HG03575 (cell line): ENCODE data around the gene TASOR2.

Source experiments
- ATAC-seq: cut with Tn5 transposase; IDR thresholded peaks from one replicate; pipeline ENCODE4 v1.9.1; 2021; ENCODE audit not compliant: unreplicated experiment, insufficient number of reproducible peaks, low FRiP score; ENCODE audit errors: extremely low read depth

The TASOR2 gene

DNA sequence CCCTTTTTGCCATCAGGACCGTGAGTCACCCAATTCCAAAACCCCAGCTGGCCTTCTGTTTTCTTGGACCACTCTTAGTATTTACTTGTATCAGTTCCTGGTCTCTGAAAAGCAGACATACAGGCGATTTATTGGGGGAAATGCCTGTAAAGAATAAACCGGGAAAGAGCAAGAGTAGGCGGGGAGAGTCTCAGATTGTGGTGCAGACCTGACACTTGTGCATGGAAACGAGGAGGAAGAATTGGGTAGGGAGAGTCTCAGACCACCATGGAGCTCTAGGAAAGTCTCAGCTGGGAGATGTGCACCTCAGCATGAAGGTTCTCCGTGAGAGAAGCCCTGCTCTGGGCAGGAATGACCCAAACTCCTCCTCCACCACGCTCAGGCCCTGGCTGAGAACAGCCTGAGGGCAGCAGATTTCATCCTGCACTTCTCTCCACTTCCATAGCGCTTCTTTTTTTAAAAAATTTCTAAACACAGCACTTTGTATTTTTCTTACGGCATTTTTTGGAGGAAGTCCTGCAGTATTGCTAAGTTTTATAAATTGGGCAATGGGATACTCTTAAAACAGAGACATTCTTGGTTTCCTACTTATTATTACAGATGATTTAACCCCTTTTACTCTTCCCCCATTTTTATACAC, 6.1 kb upstream of the TASOR2 start:
- ATAC-seq: no peak

GRCh38 chr10:5679037-5679435, 5.6 kb upstream of the TASOR2 start:
- ATAC-seq: no peak

DNA sequence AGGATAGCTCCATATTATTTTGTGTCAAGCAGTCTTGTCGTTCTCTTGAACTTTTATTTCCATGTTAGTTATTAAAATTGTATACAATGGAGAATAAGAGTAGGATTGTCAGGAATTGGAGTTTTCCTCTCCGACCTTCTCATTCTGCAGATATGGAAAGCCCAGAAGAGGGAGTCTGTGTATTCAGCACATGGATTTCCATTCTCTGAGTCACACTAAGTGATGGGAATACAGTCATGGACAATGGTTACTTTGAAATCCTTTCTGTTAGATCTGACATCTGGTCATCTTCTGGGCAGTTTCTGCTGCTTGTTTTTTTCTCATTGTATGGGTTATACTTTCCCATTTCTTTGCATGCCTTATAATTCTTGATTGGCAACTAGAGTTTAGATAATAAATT, 5.0 kb upstream of the TASOR2 start:
- ATAC-seq: no peak

DNA sequence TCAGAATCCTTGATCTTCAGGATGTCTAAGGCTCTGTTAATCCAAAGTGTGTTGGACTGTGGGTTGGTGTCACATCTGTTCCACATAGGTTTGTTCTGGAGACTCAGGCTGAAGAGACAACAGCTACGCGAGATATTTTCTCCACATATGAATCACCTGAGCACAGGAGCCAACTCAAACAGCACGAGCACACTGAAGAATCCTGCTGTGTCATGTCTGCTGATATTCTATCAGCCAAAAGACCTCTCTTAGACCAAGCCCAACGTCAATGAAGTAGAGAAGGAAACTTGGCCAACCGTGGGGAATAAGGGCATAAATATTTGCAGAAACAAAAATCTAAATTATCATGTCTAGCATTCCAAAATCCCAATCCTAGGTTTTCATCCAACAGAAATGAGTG, 2.7 kb upstream of the TASOR2 start:
- ATAC-seq: no peak

GRCh38 chr10:5683065-5683464, 1.6 kb upstream of the TASOR2 start:
- no peak for ATAC-seq

DNA sequence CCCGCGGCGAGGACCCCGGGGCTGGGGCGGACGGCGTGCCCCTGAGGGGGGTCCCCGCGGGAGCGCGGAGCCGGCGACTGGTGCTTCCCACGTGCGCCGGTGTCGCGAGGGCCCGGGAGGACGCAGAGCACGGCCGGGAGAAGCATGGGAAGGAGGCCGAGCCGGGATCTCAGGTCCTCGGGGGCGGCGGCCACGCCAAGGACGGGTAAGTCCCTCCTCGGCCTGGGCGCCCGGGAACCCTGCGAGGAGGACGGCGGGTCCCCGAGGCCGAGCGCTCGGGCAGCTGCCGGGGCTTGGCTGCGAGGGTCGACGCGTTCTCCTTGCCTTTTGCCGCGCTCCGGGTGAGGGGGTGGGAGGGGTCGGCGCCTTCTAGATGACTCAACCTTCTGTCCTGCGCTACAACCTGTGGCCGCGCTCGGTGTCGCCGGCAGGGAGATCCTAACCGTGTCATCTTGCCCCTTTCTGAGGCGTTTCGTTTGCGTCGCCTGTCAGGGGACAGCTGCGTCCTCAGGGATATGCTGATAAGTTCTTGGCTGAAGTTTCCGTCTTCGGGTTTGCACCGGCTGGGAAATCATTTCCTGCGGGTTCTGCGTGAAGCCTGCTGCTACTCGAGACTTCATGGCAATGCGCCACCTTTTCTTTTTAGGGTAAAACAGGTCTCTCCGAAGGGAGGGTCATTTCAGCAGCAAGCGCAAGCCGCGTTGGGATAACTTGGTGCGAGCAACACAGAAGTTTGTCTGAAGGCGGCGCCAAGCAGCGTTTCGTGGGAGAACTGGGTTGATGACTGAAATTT, 529 bp downstream of the TASOR2 start:
- no peak for ATAC-seq

DNA sequence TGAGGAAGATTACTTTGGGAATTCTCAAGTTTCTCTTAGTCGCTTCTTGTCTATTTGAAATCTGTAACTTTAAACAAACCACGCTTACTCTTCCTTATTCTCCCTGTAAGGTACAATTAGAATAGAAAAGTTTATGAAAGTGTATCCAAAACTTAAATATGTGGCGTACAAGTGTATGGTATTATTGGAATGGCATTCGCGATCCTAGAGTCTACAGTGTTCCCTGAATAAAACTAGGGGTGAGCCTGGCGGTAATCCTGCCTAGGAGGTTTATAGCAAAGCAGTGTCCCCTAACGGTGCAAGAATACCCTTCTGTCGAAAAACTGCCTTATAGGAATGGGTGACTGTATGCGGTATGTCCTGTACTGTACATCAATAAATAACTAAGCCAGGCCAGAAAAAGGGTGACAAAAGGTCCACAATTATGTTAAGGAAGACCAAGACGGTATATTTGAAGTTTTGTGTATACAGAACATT, 1.2 kb downstream of the TASOR2 start:
- no peak for ATAC-seq

DNA sequence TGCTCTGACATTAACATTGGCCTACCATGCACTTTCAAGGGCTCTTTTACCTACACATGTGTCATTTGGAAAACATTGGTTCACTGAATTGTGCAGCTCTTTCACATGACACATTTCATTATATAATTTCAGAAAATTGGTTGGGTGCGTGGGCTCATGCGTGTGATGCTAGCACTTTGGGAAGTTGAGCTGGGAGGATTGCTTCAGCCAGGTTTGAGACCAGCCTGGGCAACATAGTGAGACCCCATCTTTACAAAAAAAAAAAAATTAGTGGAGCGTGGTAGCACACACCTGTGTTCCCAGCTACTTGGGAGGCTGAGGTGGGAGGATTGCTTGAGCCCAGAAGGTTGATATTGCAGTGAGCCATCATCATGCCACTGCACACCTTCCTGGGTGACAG, 3.9 kb downstream of the TASOR2 start:
- no peak for ATAC-seq

DNA sequence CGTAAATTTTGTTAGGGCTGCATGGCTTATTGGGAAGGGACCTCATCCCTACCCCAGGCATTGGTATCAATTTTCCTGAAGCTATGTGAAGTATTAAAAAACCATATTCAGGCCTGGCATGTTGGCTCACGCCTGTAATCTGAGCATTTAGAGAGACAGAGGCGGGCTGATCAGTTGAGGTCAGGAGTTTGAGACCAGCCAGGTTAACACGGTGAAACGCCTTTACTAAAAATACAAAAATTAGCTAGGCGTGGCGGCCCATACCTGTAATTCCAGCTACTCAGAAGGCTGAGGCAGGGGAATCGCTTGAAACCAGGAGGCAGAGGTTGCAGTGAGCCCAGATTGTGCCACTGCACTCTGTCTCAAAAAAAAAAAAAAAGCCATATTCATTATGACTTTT, 7.1 kb downstream of the TASOR2 start:
- ATAC-seq: no peak

- ATAC-seq: no peak
Measured at GRCh38 chr10:5692461-5693358, 8.1 kb downstream of the TASOR2 start.

GRCh38 chr10:5694573-5694972, 9.9 kb downstream of the TASOR2 start:
- ATAC-seq: no peak

DNA sequence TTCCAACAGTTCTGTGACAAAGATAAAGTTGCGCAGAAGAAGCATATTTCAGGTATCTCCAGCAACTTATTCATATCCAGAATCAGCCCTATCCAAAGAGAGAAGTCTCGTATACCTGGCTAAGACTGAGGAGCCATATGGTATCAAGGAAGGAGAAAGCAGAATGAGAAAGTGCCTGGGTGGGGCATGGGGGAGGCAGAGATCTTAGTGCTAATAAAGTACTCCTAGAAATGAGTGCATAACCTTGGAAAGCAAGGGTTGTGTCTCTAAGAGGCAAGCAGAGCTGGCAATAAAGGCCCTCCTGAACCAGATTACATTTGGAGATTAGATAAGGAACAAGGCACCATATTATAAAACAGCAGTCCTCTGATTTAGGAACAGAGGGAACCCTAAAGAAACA, 12.7 kb downstream of the TASOR2 start:
- ATAC-seq: no peak

GRCh38 chr10:5698062-5698461, 13.4 kb downstream of the TASOR2 start:
- no peak for ATAC-seq

DNA sequence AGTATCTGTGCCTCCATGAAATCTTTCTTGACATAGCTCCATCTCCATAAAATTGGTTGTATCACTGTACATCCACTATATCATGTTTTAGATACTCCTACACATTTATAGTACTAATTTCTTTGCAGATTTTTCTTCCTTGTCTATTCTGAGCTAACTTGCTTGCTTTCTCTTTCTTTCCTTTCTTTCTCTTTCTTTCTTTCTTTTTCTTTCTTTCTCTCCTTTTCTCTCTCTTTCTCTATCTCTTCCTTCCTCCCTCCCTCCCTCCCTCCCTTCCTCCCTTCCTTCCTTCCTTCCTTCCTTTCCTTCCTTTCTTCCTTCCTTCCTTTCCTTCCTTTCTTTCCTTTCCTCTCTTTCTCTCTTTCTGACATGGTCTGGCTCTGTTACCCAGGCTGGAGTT, 23.7 kb downstream of the TASOR2 start:
- ATAC-seq: no peak

DNA sequence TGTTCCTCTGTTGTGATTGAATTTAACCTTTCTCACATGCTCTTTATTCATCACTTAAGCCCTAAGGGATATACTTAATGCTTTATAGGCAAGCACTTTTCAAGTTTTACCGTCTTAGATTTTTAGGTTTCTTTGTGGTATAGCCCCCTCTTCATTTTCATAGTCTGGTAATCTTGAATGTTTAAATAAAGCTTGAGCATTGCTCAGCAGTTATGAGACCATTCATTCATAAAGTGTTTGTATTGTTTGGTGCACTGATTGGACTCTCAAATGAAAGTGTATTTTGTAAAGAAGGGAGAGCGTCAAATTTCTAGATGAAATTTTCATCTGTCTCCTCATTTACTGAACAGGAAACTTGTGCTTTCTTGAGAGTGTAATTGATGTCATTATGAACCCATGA, 25.2 kb downstream of the TASOR2 start:
- ATAC-seq: no peak

DNA sequence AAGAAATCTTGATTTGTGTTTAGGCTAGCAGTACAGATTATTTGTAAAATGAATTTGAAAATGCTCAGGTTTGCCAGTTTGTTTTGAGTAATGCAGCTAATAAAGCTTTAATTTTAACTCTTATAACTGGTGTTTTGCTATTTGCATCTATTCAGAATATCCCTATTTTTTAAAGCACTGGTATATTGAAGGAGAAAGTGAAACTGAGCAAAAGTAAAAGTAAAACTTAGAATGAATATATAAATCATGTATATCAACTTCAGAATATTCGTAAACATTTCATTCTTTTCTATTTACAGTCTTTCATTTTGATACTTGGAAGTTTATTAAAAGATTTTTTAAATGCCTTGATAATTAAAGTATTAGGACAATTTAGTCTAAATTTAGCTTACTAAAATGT, 26.2 kb downstream of the TASOR2 start:
- ATAC-seq: no peak

DNA sequence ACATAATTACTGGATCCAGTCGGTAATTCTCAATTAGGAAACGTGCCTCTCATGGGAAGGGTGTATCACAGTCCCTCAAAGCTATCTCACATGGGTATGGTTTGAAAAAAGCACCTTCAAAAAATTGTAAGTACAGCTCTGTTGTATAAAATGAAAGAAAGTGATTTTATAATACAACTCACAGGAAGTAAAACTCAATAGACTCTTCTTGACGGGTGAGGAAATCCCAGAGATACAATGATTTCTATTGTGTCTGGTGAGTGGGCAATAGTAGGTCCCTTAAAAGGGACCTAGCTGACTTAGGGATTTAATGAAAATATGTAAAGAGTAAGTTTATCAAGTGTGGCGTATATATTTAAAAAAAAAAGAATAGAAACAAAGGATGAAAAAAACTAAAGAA, 27.0 kb downstream of the TASOR2 start:
- ATAC-seq: no peak

DNA sequence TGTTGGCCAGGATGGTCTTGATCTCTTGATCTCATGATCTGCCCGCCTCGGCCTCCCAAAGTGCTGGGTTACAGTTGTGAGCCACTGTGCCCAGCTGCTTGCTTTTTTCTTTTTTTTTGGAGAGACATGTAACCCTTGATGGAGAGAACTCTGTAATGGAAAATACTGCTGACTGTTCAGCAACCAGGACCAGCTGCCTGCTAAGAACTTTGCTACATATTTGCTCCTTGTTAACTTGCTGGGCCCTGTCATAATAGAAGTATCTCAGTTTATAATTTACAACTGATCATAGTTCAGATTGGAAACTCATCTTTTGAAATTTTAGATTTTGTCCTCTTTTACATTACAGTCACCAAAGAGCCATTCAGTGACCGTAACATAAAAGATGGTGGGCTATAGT, 34.9 kb downstream of the TASOR2 start:
- ATAC-seq: no peak

DNA sequence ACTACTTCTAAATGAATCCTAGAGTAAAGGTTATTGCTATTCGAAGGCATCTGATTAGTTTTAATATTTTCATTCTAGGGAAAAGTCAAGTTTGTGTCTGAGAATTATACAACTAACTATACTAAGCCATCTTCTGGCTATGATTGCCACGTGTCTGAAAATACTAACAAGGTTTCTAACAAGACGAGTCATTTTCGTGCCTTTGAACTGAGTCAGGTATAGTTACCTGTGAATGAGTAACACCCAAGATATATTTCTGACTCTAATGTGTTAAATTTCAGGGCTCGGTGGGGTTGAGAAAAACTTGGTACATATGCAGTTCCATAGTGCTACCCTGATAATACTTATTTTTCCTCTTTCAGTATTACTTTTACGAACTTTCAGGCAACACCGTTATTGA, 35.5 kb downstream of the TASOR2 start:
- ATAC-seq: no peak

- no peak for ATAC-seq
Measured at GRCh38 chr10:5723692-5724091, 39.1 kb downstream of the TASOR2 start.
